ENCODE data around the gene EDIL3.

- TF ChIP-seq SMC3 (IDR thresholded peaks at IDR 0.05; ENCODE audit: low read length) (no peak), MAX (IDR thresholded peaks at IDR 0.05) (no peak), RNF2 (conservative IDR thresholded peaks at IDR 0.05; ENCODE audit: low read depth) (no peak), ZKSCAN5 (CRISPR knock-in tag; IDR thresholded peaks at IDR 0.05) (no peak), CTCF (CRISPR knock-in tag; IDR thresholded peaks at IDR 0.05) (no peak), PAXIP1 (CRISPR knock-in tag; conservative IDR thresholded peaks at IDR 0.05) (no peak), HINFP (CRISPR knock-in tag; IDR thresholded peaks at IDR 0.05; ENCODE audit: low read depth) (no peak), ZBTB7A (CRISPR knock-in tag; IDR thresholded peaks at IDR 0.05) (no peak), TFDP1 (CRISPR knock-in tag; IDR thresholded peaks at IDR 0.05; ENCODE audit: borderline replicate concordance) (no peak), ZNF562 (CRISPR knock-in tag; IDR thresholded peaks at IDR 0.05; ENCODE audit: borderline replicate concordance) (no peak), FOXK1 (CRISPR knock-in tag; IDR thresholded peaks at IDR 0.05; ENCODE audit: borderline replicate concordance, low read depth) (no peak), SETDB1 (CRISPR knock-in tag; IDR thresholded peaks at IDR 0.05; ENCODE audit: borderline replicate concordance) (no peak), CREB1 (IDR thresholded peaks at IDR 0.05) (no peak), CREB1 (CRISPR knock-in tag; IDR thresholded peaks at IDR 0.05) (no peak)
Observed at GRCh38 chr5:84433461-84433860, 48.8 kb upstream of the EDIL3 start.

All from HepG2 (cell line).